Hindlimb muscle (tissue), 1 donor: ENCODE data around the gene SCARB1. TPM values are rescaled to one million over a fixed set of nuclear protein-coding genes. Genes with fewer than 3 reads are reported as not detected.

ENCODE experiments used
- DNase-seq: peaks from one replicate; pipeline ENCODE4 v3.0.0-alpha.2; 2013
- polyA plus RNA-seq: library from polyadenylated mRNA; unstranded; fragments of 120-200 nt; gene quantifications from one replicate; pipeline ENCODE4 v1.2.1, GENCODE V29; 2013; ENCODE audit not compliant: insufficient read length

The SCARB1 gene
- polyA plus RNA-seq, 1 donor, result 25.1 TPM

DNA sequence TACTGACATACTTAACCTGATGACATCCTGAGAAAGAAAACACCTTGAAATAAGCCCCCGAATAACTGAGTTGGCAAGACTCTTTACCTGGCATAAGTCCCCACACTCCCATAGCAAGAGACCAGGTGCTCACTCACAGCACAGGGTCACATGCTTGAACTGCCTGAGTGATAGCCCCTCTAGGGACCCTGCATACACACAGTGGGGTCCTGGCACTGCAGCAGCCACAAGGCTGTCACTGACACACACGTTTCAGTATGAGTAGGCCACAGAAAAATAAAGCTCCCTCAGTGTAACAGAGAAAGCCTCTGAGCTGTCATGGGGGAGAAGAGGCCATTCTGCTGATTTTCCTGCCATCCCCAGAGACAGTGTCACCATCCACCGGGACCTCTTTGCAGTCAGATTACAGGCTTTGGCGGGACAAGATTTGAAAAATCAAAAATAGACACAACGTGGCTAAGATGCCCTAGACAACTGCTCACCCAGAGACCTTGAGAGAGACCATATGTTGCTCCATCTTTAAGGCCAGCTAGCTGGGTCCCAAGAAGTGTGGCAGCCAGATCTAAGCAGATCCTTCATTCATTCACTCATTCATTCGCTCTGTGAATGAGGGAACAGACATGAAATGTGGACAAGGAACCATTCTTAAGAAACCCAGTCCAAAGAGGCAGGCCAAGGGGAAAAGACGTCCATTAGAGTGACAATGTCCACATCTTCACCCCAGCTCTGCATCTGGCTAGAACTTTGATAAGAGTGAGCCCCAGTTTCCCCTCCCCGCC, 1.6 kb downstream of the SCARB1 start:
- DNase-seq, result no peak

GRCh38 chr12:124861492-124861891, 2.2 kb downstream of the SCARB1 start:
- DNase-seq, result peak; percentile 73

DNA sequence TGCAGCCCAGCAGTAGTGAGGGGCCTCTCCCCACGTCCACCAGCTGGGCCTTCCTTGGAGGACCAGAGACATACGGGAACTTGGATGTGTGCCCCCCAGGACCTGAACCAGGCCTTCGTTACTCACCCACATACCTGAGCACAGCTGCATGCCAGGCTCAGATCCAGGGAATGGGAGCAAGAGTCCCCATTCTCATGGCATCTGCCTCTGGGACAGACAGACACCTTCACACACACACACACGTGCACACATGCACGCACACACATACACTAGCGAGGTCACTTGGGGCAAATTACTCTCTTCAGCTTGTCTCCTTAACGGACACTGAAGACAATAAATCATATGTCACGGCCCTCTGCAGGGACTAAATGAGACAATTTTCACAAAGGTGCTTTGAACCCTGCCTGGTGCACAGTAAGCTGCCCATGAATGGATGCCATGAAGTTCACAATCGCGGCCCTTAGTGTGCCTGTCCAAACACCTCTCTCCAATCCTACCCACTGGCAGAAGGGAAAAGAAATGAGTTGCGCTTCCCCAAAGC, 5.7 kb downstream of the SCARB1 start:
- DNase-seq, result no peak

GRCh38 chr12:124856842-124857178, 6.9 kb downstream of the SCARB1 start:
- DNase-seq, result no peak

DNA sequence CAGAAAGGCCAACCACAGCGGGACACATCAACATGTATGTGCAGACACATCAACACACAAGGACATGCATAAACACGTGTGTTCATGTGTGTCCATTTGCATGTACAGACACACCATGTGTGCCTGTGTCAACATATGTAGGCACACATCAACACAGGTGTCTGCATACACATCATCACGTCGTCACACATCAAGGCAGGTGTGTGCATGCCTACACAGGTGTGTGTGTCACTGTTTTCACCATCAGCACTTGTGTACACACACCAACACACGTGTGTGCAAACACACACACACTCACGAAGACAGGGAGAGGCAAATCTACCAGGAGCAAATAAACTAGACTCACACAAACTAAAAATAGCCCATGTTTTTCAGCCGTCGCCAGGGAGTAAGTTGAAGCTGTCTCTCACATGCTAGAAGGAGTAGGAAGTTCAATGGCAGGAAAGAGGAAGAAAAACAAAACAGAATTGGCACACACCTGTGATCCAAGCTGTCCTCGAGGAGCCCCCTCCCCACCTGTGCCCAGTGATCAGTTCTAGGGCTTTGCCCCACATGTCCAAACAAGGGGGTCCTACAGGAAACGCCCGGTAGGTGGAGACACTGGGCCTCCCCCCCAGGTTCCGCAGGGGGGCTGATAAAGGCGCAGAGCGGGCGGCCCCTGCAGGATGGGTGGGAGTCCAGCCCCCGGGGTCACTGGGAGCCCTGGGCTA, 7.4 kb downstream of the SCARB1 start:
- DNase-seq, result no peak

DNA sequence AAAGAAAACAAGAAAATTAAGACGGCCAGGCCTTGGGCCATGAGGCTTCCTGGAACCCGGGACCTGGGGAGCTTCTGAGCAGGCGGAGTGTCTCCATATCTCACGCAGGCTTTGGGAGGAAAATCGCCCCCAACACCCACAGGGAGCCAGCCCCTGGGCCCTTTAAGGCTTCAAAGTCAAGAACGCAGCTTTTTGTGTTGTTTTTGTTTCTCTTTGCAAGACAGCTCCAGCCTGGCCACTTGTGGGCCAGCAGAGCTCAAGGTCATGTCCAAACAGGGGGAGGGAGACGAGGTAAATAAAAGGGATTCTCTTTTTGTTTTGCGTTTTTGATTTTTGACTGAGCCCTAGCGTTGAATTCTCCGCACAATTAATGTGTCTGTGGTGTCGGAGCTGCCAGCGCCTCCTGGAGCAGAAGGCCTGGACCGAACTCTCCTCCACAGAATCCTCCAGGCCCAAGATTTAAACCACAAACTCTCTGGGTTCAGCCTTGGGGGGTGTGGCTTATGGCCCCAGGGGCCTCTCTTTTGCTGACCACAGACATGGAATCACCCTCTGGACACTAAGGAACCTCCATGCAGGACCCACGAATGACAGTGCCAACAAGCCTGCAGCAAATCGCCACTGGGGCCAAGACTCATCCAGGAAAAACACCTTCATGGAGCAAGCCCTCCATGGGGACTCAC, 8.2 kb downstream of the SCARB1 start:
- DNase-seq, result no peak

- no peak for DNase-seq
Observed at GRCh38 chr12:124854637-124855184, 9.0 kb downstream of the SCARB1 start.

GRCh38 chr12:124853781-124854636, 9.7 kb downstream of the SCARB1 start:
- no peak for DNase-seq

- no peak for DNase-seq
Observed at GRCh38 chr12:124852911-124853427, 10.7 kb downstream of the SCARB1 start.

DNA sequence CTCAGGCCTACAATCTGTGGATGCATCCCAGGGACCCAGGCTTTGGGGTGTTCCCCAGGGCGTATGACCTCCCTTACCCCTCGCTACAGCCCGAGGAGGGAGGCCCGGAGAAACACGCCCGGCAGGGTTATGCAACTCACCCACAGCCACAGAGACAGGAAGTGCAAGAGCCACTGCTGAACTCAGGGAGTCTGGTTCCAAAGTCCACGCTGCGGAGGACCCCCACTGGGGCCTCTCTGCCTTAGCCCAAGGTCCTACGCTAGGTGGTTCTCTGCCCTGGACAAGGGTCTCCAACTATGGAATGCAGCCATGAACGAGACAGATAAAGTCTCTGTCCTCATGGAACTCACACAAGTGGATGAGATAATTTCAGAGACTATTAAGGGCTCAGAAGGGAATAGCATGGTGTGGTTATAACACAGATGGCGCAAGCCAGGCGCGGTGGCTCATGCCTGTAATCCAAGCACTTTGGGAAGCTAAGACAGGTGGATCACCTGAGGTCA, 11.3 kb downstream of the SCARB1 start:
- no peak for DNase-seq

GRCh38 chr12:124851342-124851741, 12.3 kb downstream of the SCARB1 start:
- no peak for DNase-seq

DNA sequence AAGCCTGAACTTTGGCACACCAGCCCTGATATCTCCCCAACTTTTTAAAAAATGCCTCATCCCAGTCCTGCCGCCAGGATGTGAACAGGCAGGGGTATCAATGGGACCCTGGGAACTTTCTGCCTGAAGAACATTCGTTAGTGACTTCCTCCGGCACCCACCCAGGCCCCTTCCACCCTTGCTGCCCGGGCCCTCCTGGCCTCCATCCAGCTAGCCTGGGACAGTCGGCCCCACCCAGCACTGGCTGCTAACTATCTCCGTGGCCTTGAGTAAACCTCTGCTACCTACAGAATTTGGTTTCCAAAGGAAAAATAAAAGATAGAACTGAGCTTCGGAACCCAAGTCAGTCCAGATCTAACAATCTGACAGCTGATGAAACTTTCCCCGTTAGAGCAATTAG, 14.3 kb downstream of the SCARB1 start:
- no peak for DNase-seq

GRCh38 chr12:124848621-124849380, 14.9 kb downstream of the SCARB1 start:
- no peak for DNase-seq

DNA sequence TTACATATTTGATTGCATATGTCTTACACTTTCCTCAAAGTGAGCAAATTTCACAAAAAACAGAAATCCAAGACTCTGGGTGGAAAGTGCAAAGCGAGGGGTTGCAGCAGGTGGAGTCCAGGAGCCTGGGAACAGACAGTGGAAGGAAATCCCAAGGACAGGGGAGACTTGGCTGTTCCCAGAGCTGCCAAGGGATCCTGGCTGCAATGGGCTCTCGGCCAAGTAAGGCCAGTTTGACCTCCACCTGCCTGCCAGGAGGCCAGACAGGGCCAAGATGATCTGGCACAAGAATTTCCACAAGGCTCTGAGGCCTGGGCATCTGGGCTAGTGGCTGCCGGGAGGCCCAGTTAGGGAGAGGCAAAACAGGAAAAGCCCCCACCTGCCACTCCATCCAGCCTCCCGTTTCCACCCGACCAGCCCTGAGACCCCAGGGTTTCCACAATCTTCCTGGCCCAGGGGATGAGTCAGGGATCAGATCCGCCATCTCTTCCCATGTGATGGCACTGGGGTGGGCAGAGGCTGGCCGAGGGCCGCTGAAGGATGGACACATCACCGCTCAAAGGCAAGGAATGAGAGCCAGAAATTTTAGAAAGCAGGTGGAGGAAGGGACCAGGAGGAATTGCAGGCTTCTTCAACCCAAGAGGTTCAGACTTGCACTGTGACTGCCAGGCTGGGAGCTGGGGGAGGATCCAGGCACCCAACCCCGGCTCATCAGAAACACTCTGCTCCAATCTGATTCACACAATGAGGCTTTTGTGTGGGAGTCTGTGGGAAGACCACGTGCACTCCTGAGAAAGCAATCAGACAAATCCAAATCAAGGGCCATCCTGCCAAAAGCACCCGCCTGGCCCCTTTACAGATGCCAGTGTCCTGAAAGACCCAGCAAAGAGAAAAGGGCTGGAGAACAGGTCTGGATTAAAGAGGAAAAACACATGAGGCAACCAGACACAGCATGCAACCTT, 16.3 kb downstream of the SCARB1 start:
- DNase-seq, result no peak

DNA sequence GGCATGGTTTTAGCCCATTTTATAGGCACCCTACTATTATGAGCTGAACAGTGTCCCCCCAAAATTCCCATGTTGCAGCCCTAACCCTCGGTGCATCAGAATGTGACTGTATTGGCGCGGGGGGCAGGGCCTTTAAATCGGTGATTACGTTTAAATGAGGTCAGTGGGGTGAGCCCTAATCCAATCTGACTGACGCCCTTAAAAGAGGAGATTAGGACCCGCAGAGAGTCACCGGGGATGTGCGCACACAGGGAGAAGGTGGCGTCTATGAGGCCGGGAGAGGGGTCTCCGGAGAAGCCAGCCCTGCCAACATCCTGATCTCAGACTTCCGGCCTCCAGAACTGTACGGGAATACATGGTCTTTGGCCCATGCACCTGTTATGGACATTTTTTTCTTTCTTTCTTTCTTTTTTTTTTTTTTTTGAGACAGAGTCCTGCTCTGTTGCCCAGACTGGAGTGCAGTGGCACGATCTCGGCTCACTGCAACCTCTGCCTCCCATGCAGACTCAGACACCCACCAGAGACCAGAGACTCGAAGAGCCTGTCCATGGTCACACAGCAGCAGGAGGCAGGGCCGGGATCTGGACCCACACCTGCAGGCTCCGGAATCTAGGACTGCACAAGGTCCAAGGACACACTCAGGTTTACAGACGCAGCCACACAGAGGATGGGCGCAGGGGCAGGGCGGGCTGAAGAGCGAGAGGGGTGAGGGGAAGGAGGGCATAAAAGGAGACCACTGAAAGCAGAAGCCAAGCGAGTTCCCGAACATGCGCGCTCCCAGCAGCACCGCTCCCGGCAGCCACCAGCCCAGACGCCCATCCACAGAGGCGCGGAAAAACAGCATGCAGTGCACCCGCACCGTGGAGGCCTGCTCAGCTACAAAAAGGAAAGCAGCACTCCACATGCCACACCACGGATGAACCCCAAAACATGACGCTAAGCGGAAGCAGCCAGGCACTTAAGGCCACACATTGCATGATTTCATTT, 19.0 kb downstream of the SCARB1 start:
- no peak for DNase-seq

GRCh38 chr12:124842800-124843510, 20.7 kb downstream of the SCARB1 start:
- no peak for DNase-seq

- no peak for DNase-seq
Observed at GRCh38 chr12:124842073-124842749, 21.5 kb downstream of the SCARB1 start.
